ENCODE measurements around the gene RFT1.

RFT1 gene

GRCh38 chr3:53104762-53105161 lies 25.5 kb downstream of the RFT1 start:
- ChIA-PET POLR2A (interaction anchor here (1.0 kb wide), 1 partner anchor 91 kb away, joined by 4 read pairs; no protein-coding TSS in a partner anchor), CTCF (interaction anchor here (0.8 kb wide), 1 partner anchor 9 kb away, joined by 3 read pairs; no protein-coding TSS in a partner anchor)
- TF ChIP-seq FOXK2 (IDR thresholded peaks at IDR 0.05) (no peak), CTBP1 (IDR thresholded peaks at IDR 0.05; ENCODE audit: borderline replicate concordance) (no peak), HDGF (IDR thresholded peaks at IDR 0.05; ENCODE audit: borderline replicate concordance) (no peak), FOXM1 (IDR thresholded peaks at IDR 0.05; ENCODE audit: borderline replicate concordance) (no peak), PKNOX1 (IDR thresholded peaks at IDR 0.05) (no peak)
- DNase-seq (ENCODE audit: extremely low spot score): no peak

- TF ChIP-seq BHLHE40 (IDR thresholded peaks at IDR 0.05; ENCODE audit: borderline replicate concordance): no peak
- no peak for TF ChIP-seq ELF4 (IDR thresholded peaks at IDR 0.05)
- no peak for TF ChIP-seq FOXM1 (IDR thresholded peaks at IDR 0.05; ENCODE audit: borderline replicate concordance)
- no peak for TF ChIP-seq PKNOX1 (IDR thresholded peaks at IDR 0.05)
- no peak for TF ChIP-seq L3MBTL2 (conservative IDR thresholded peaks at IDR 0.05)
- TF ChIP-seq FOXK2 (IDR thresholded peaks at IDR 0.05): no peak
- no peak for TF ChIP-seq ZNF384 (IDR thresholded peaks at IDR 0.05)
- TF ChIP-seq SUZ12 (IDR thresholded peaks at IDR 0.05): no peak
- no peak for TF ChIP-seq HDGF (IDR thresholded peaks at IDR 0.05; ENCODE audit: borderline replicate concordance)
- TF ChIP-seq TARDBP (IDR thresholded peaks at IDR 0.05): no peak
- TF ChIP-seq ARNT (IDR thresholded peaks at IDR 0.05): no peak
- no peak for TF ChIP-seq NFRKB (IDR thresholded peaks at IDR 0.05)
- no peak for TF ChIP-seq FOXA1 (IDR thresholded peaks at IDR 0.05)
- TF ChIP-seq CTBP1 (IDR thresholded peaks at IDR 0.05; ENCODE audit: borderline replicate concordance): no peak
- TF ChIP-seq LEF1 (IDR thresholded peaks at IDR 0.05; ENCODE audit: borderline replicate concordance): no peak
- TF ChIP-seq SP1 (IDR thresholded peaks at IDR 0.05): no peak
- ChIA-PET POLR2A (interaction anchor here (1.0 kb wide), 1 partner anchor 92 kb away, joined by 4 read pairs; no protein-coding TSS in a partner anchor), CTCF (interaction anchor here (0.8 kb wide), 1 partner anchor 8 kb away, joined by 3 read pairs; no protein-coding TSS in a partner anchor)
- DNase-seq (ENCODE audit: extremely low spot score): no peak
Observed at GRCh38 chr3:53103397-53104296, 26.6 kb downstream of the RFT1 start.

GRCh38 chr3:53102601-53103147 lies 27.6 kb downstream of the RFT1 start:
- no peak for DNase-seq (ENCODE audit: extremely low spot score)
- CTCF ChIA-PET: no interaction called here
- TF ChIP-seq SP1 (IDR thresholded peaks at IDR 0.05) (no peak), FOXK2 (IDR thresholded peaks at IDR 0.05) (no peak), NFRKB (IDR thresholded peaks at IDR 0.05) (no peak), ELF4 (IDR thresholded peaks at IDR 0.05) (no peak)
- POLR2A ChIA-PET: interaction anchor here (0.9 kb wide), 1 partner anchor 245 kb away, joined by 3 read pairs; the partner anchor contains the start of gene DCP1A

GRCh38 chr3:53101956-53102355 lies 28.3 kb downstream of the RFT1 start:
- no peak for TF ChIP-seq FOXK2 (IDR thresholded peaks at IDR 0.05)
- TF ChIP-seq ARNT (IDR thresholded peaks at IDR 0.05): no peak
- TF ChIP-seq L3MBTL2 (conservative IDR thresholded peaks at IDR 0.05): no peak
- no peak for DNase-seq (ENCODE audit: extremely low spot score)
- POLR2A ChIA-PET: interaction anchor here (0.9 kb wide), 1 partner anchor 245 kb away, joined by 3 read pairs; the partner anchor contains the start of gene DCP1A
- CTCF ChIA-PET: no interaction called here

GRCh38 chr3:53100818-53101466 lies 29.3 kb downstream of the RFT1 start:
- no peak for DNase-seq (ENCODE audit: extremely low spot score)
- ChIA-PET CTCF (no interaction called here), POLR2A (no interaction called here)
- TF ChIP-seq L3MBTL2 (conservative IDR thresholded peaks at IDR 0.05) (no peak), ZNF384 (IDR thresholded peaks at IDR 0.05) (no peak), FOXA1 (IDR thresholded peaks at IDR 0.05) (no peak), PKNOX1 (IDR thresholded peaks at IDR 0.05) (no peak), FOXK2 (IDR thresholded peaks at IDR 0.05) (no peak), CTBP1 (IDR thresholded peaks at IDR 0.05; ENCODE audit: borderline replicate concordance) (no peak), BHLHE40 (IDR thresholded peaks at IDR 0.05; ENCODE audit: borderline replicate concordance) (no peak), LEF1 (IDR thresholded peaks at IDR 0.05; ENCODE audit: borderline replicate concordance) (no peak), TARDBP (IDR thresholded peaks at IDR 0.05) (no peak), SP1 (IDR thresholded peaks at IDR 0.05) (no peak), ELF4 (IDR thresholded peaks at IDR 0.05) (no peak)

- POLR2A ChIA-PET: no interaction called here
- CTCF ChIA-PET: no interaction called here
- no peak for TF ChIP-seq SUZ12 (IDR thresholded peaks at IDR 0.05)
- TF ChIP-seq FOXA1 (IDR thresholded peaks at IDR 0.05): no peak
- TF ChIP-seq ZNF384 (IDR thresholded peaks at IDR 0.05): no peak
- no peak for TF ChIP-seq SP1 (IDR thresholded peaks at IDR 0.05)
- TF ChIP-seq LEF1 (IDR thresholded peaks at IDR 0.05; ENCODE audit: borderline replicate concordance): no peak
- no peak for TF ChIP-seq FOXM1 (IDR thresholded peaks at IDR 0.05; ENCODE audit: borderline replicate concordance)
- no peak for TF ChIP-seq ELF4 (IDR thresholded peaks at IDR 0.05)
- TF ChIP-seq PKNOX1 (IDR thresholded peaks at IDR 0.05): no peak
- no peak for TF ChIP-seq BHLHE40 (IDR thresholded peaks at IDR 0.05; ENCODE audit: borderline replicate concordance)
- no peak for TF ChIP-seq CTBP1 (IDR thresholded peaks at IDR 0.05; ENCODE audit: borderline replicate concordance)
- TF ChIP-seq HDGF (IDR thresholded peaks at IDR 0.05; ENCODE audit: borderline replicate concordance): no peak
- TF ChIP-seq ARNT (IDR thresholded peaks at IDR 0.05): no peak
- TF ChIP-seq FOXK2 (IDR thresholded peaks at IDR 0.05): no peak
Observed at GRCh38 chr3:53097887-53098286, 32.3 kb downstream of the RFT1 start.

More at GRCh38 chr3:53097887-53098286, 32.3 kb downstream of the RFT1 start:
- no peak for DNase-seq (ENCODE audit: extremely low spot score)
